CMK (cell line): Measurements from ENCODE around the gene RALB.
A peak's percentile ranks its signal among the peaks of the same experiment; 100 is the strongest.

Source experiments
- DNase-seq: peaks from one replicate; pipeline ENCODE4 v3.0.0-alpha.2; 2010; ENCODE audit warnings: low read depth

RALB gene

GRCh38 chr2:120252225-120253020, at the start of gene RALB:
RALB (plus strand) TSS chr2:120252852; CDS start chr2:120278665, 25,813 bp downstream.
- DNase-seq, result peak; percentile 92

GRCh38 chr2:120203251-120204021, 49.2 kb upstream of the RALB start:
- DNase-seq, result no peak

GRCh38 chr2:120204022-120204405, 48.6 kb upstream of the RALB start:
- DNase-seq, result no peak

- no peak for DNase-seq
Measured at GRCh38 chr2:120204417-120204816, 48.2 kb upstream of the RALB start.

GRCh38 chr2:120204945-120205670, 47.5 kb upstream of the RALB start:
- no peak for DNase-seq

GRCh38 chr2:120206022-120206581, 46.5 kb upstream of the RALB start:
- no peak for DNase-seq

- no peak for DNase-seq
Measured at GRCh38 chr2:120208381-120209353, 44.0 kb upstream of the RALB start.

- no peak for DNase-seq
Measured at GRCh38 chr2:120209427-120210269, 43.0 kb upstream of the RALB start.

- no peak for DNase-seq
Measured at GRCh38 chr2:120210270-120210693, 42.4 kb upstream of the RALB start.

GRCh38 chr2:120218181-120218580, 34.5 kb upstream of the RALB start:
- DNase-seq, result no peak

- DNase-seq, result no peak
Measured at GRCh38 chr2:120219291-120219690, 33.4 kb upstream of the RALB start.

GRCh38 chr2:120219766-120220165, 32.9 kb upstream of the RALB start:
- DNase-seq, result no peak

- no peak for DNase-seq
Measured at GRCh38 chr2:120220756-120221155, 31.9 kb upstream of the RALB start.

GRCh38 chr2:120221616-120222015, 31.0 kb upstream of the RALB start:
- DNase-seq, result no peak

- DNase-seq, result no peak
Measured at GRCh38 chr2:120222186-120223033, 30.2 kb upstream of the RALB start.

GRCh38 chr2:120223034-120223912, 29.4 kb upstream of the RALB start, which contains the start of gene TMEM185B:
TMEM185B (minus strand) TSS chr2:120223400; CDS start chr2:120222976, 424 bp downstream.
- DNase-seq, result peak; percentile 48

- DNase-seq, result no peak
Measured at GRCh38 chr2:120224256-120224655, 28.4 kb upstream of the RALB start.
